ENCODE measurements around the gene LYZL4. TPM values are rescaled to one million over a fixed set of nuclear protein-coding genes. Genes with fewer than 3 reads are reported as not detected.

LYZL4 gene
- total and polyA plus RNA-seq, 2 of the 13 experiments (the other 11 are each of a cell fraction or from before 2014, with no cell fraction given), result not detected

DNA sequence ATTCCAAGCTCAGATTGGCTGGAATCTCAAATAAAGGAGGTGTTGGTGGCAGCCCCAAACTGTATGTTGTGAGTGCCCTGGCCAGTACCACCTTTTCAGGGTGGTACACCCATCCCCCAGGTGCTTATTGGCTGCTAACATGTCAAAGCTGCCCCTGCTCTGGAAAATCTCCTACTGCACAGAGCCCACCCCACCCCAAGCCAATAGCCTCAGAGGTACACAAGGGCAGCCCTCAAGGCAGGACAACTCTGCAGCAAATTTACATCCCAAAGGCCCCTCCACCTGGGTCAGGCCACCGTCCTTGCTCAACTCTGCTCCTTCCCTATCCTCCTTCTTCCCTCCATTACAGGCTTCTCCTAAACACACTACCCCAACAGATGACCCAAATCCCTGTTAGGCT is 37.1 kb upstream of the LYZL4 start (continued):
- TF ChIP-seq, protein P1, sequence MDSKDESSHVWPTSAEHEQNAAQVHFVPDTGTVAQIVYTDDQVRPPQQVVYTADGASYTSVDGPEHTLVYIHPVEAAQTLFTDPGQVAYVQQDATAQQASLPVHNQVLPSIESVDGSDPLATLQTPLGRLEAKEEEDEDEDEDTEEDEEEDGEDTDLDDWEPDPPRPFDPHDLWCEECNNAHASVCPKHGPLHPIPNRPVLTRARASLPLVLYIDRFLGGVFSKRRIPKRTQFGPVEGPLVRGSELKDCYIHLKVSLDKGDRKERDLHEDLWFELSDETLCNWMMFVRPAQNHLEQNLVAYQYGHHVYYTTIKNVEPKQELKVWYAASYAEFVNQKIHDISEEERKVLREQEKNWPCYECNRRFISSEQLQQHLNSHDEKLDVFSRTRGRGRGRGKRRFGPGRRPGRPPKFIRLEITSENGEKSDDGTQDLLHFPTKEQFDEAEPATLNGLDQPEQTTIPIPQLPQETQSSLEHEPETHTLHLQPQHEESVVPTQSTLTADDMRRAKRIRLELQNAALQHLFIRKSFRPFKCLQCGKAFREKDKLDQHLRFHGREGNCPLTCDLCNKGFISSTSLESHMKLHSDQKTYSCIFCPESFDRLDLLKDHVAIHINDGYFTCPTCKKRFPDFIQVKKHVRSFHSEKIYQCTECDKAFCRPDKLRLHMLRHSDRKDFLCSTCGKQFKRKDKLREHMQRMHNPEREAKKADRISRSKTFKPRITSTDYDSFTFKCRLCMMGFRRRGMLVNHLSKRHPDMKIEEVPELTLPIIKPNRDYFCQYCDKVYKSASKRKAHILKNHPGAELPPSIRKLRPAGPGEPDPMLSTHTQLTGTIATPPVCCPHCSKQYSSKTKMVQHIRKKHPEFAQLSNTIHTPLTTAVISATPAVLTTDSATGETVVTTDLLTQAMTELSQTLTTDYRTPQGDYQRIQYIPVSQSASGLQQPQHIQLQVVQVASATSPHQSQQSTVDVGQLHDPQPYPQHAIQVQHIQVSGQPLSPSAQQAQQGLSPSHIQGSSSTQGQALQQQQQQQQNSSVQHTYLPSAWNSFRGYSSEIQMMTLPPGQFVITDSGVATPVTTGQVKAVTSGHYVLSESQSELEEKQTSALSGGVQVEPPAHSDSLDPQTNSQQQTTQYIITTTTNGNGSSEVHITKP (CRISPR knock-in tag; IDR thresholded peaks at IDR 0.05; ENCODE audit: low read depth), result no peak
- no peak for TF ChIP-seq ZBTB42 (CRISPR knock-in tag; IDR thresholded peaks at IDR 0.05)
- TF ChIP-seq ZFP62 (CRISPR knock-in tag; IDR thresholded peaks at IDR 0.05), result no peak

DNA sequence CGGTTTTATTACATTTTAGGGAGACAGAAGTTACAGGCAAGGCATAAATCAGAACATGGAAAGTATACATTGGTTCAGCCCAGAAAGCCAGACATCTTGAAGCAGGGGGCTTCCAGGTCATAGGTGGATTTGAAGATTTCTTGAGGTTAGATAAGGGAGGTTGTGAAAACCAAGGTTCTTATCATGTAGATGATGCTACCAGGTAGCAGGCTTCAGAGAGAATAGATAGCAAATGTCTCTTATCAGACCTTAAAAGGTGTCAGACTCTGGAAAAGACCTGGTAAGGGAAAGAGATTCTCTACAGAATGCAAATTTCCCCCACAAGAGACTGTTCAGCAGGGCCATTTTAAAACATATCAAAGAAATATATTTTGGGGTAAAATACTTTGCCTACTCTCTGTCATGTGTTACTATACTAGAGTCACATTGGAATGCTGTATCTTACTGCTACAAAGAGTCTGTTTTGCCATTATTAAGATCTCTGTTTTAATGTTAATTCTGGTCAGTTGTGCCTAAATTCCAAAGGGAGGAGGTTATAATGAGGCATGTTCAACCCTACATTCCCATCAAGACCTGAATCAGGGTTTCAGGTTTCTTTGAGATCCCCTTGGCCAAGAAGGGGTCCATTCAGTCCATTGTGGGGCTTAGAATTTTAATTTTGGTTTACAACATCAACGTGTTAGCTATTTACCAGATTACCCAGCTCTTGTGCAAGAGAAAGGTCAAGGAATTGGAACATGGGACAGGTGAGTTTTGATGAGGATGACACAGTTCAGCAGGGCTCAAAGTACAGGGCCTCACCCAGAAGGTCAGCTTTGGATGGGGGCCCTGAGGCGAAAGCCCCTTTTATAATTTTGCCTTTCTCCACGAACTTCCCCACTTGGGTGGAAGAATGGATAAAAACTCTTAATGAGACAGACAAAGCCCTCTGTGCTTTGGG is 36.0 kb upstream of the LYZL4 start:
- H3K27ac ChIP-seq (ENCODE audit: extremely low read length, insufficient read depth, low read length), result no peak overlapping the region
- no peak overlapping the region for H3K4me3 ChIP-seq (replicated peaks in 1 of 3; ENCODE audit: insufficient read depth in 1 of 3, low read depth in 2 of 3, low read length in 3 of 3)
- no peak overlapping the region for H3K4me2 ChIP-seq (ENCODE audit: low read depth, low read length)
- in situ Hi-C loops (cut with HindIII; ENCODE audit: extremely low pct_ligation_motif_present, low pct_unique_long_range_greater_than_20kb) (loop anchor here (10.0 to 25.0 kb wide), 2 partner anchors 98 to 334 kb away; no protein-coding TSS in a partner anchor), intact Hi-C loops (cut with micrococcal nuclease; ENCODE audit: unreplicated experiment) (no loop called here)
- TF ChIP-seq CEBPB (IDR thresholded peaks at IDR 0.05; ENCODE audit: borderline replicate concordance, low read depth, low read length) (0 out of 2 replicates have a peak, but pooled peaks have one; percentile 4), RAD21 (CRISPR knock-in tag; IDR thresholded peaks at IDR 0.05) (no peak)
- no peak overlapping the region for H2AFZ ChIP-seq (ENCODE audit: low read length)
- no peaks in the 10 kb centered on the region for H3K79me2 ChIP-seq (ENCODE audit: insufficient read depth, low read length)
- H3K9ac ChIP-seq (ENCODE audit: insufficient read depth, low read depth, low read length), result no peak overlapping the region
- no peaks in the 10 kb centered on the region for H3K27me3 ChIP-seq (ENCODE audit: control insufficient read depth in 1 of 2, insufficient read depth in 2 of 2, low read length in 2 of 2)
- no peaks in the 10 kb centered on the region for H3K4me1 ChIP-seq (ENCODE audit: insufficient read depth, low read length)
- H3K36me3 ChIP-seq (replicated peaks in 1 of 2; ENCODE audit: control insufficient read depth in 1 of 2, insufficient read depth in 2 of 2, low read length in 2 of 2), result no peaks in the 10 kb centered on the region
- no TSS peak for BruUV-seq (replicated peaks)
- CTCF ChIA-PET (ENCODE audit: low intra/inter-chr PET ratio, low total read pairs), result no interaction called here
- no peaks in the 10 kb centered on the region for H4K20me1 ChIP-seq (ENCODE audit: insufficient read depth, low read length)
- DNase-seq (ENCODE audit: low spot score), result no peak
- H3K9me3 ChIP-seq (ENCODE audit: low read length), result no peaks in the 10 kb centered on the region
- ATAC-seq, result no peak
- POLR2A ChIA-PET, result no interaction called here
- no peak for FAIRE-seq
- WGBS (ENCODE audit: low lambda C conversion rate), result 0% methylated on average over 4 of the region's 4 CpGs

Measured in HepG2 (cell line).